Stomach (tissue), 4 donors: ENCODE results near the gene FAM13C.

Experiments used
- CTCF ChIP-seq, 7 experiments: fragments of 450-650 bp in 4 of 7; fragments of 200-600 bp in 3 of 7; sonication (generic) in 3 of 7; IDR thresholded peaks; one replicate each; pipeline ENCODE4 v1.5.1; 2016 to 2019; ENCODE audit warnings: antibody characterized with exemption in 7 of 7, control low read depth in 2 of 7, mild to moderate bottlenecking in 1 of 7
- EP300 ChIP-seq: sonication (generic); formaldehyde crosslinking; IDR thresholded peaks from one replicate; pipeline ENCODE4 v1.6.1; 2017; ENCODE audit warnings: antibody characterized with exemption
- POLR2A ChIP-seq, 4 donors: fragments of 450-650 bp; IDR thresholded peaks; one replicate each; pipeline ENCODE4 v1.6.1; 2016; ENCODE audit warnings: antibody characterized with exemption in 4 of 4, control low read depth in 2 of 4, mild to moderate bottlenecking in 1 of 4, moderate library complexity in 1 of 4
- POLR2AphosphoS5 ChIP-seq, 3 donors: sonication (generic); formaldehyde crosslinking; IDR thresholded peaks; one replicate each; pipeline ENCODE4 v1.6.1; 2016; ENCODE audit warnings: antibody characterized with exemption in 3 of 3

GRCh38 chr10:59333701-59334100, 28.6 kb downstream of the FAM13C start:
- no peak for TF ChIP-seq CTCF (IDR thresholded peaks at IDR 0.05)
- TF ChIP-seq POLR2A (IDR thresholded peaks at IDR 0.05), result no peak
- no peak for TF ChIP-seq POLR2AphosphoS5 (IDR thresholded peaks at IDR 0.05)
- TF ChIP-seq EP300, result no peak
